GM11168 (cell line): ENCODE results near the gene INTS11.

Experiments
- in situ Hi-C: fragments of 300-500 bp; cut with MboI; formaldehyde crosslinking; loops from one replicate; pipeline ENCODE4 v1.12.0; 2022; ENCODE audit warnings: low sequenced_read_pairs; ENCODE audit not compliant: unreplicated experiment

The INTS11 gene

GRCh38 chr1:1315435-1315954 lies 9.0 kb downstream of the INTS11 start:
- in situ Hi-C loops: no loop called here

DNA sequence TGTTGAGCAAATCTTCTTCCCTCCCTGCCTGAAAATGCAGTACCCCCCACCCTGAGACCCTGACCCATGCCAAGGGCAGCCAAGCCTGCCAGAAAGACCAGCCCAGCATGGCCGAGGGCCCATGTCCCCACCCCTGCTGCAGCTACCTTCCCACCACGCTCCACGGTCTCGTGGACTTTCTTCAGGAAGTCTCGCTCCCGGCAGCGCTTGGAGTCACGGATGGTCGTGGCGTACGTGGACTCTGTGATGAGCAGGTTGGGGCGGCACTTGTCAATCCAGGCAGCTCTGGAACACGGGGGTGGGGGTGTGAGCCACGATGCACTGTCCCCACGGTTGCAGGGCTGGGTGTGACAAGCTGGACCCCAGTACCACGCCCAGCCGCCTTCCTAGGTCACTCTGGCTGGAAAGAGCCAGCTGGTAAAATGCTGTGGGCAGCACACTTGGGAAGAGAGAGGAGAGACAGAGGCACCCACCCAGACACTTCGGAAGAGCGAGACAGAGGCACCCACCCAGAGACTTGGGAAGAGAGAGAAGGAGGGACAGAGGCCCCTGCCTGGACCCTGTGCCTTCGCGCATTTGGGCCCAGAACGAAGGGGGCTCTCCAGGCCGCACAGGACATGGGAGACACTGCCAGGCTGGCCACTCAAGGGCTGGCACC lies 9.7 kb downstream of the INTS11 start:
- in situ Hi-C loops: no loop called here

DNA sequence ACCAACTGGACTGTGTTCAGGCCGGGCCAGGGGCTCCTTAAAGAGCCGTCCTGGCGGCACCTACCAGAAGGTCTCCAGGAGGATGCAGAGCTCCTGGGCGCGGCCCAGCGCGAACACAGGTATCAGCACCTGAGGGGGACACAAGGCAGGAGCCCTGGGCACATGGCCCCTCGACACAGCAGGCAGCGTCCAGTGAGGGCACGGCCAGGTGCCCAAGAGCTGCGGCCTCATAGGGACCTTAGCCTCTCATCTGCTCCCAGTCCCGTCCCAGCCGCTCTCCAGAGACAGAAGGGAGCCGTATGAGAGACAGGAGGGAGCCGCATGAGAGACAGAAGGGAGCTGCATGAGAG lies 10.2 kb downstream of the INTS11 start:
- in situ Hi-C loops: no loop called here

DNA sequence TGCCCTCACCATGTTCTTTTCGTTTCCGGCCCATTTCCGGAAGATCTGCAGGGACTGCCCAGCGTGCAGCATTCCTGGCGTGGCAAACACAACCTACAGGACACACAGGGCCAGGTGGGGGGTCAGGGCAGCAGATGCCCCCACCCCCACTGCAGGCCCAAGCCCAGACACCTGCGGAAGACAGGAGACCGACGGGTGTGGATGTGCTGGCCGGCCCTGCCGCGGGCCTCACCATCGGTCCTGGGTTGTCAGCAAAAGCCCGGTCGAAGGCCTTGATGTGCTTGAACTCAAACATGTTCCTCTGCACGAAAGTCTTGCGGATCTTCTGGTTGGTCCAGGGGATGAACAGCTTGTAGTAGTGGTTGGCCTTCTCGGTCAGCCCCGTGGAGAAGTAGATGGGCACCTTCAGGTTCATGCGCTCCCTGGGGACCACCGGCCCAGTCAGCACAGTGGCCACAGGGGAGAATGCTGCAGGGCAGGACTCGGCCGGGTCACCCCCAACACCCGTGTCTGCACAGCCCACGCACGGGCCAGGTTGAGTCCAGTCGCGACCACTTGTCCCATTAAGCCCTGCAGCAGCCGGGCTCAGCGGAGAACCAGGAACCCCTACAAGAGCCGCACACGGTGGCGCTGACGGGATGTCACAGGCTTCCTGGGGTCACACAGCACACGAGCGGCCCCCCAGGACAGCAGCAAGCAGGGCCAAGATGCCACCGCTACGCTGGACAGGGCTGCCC lies 10.8 kb downstream of the INTS11 start:
- in situ Hi-C loops: no loop called here

- in situ Hi-C loops: no loop called here
Observed at GRCh38 chr1:1312450-1313314, 11.8 kb downstream of the INTS11 start.

DNA sequence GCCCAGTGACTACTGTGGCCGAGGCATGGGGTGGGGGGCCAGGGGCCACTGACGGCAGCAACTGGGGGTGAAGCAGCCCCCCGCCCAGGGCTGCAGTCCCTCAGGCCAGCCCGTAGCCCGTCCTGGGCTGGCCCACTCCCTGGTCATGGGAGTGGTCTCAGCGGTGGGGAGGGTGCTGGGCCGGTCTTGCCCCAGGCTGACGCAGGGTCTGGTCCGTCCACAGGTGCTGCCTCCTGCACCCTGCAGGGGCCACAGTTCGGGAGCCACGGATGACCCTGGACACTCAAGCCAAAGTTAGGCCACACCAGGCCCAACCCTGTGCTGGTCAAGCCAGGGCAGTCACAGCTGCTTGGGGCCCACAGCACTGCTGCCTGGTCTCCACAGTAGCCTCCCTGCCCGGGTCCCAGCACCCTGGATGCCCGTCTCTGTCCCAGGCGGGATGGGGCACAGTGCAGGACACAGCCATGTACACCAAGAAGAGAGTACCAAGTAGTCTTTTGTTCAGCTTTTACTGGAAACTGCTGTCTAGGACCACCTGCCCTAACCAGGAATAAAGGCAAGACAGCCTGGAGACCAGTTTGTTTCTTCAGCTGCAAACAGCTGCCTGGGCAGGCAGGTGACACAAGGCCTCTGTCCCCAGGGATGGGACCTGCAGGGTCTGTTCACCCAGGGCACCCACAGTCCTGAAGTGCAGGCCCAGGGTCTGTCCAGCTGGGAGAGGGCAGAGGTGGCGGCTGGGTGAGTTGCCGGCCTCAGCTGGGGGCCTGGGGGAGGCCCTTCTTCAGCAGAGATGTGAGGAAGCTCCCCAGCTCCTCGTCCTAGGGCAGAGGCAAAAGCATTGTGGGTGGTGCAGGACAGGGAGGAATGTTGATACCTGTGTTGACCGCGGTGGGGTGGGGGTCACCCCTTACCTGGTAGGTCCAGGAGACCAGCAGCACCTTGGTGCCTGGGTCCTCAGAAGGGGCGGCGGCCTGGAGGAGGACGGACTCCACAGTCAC lies 13.1 kb downstream of the INTS11 start:
- in situ Hi-C loops: no loop called here

DNA sequence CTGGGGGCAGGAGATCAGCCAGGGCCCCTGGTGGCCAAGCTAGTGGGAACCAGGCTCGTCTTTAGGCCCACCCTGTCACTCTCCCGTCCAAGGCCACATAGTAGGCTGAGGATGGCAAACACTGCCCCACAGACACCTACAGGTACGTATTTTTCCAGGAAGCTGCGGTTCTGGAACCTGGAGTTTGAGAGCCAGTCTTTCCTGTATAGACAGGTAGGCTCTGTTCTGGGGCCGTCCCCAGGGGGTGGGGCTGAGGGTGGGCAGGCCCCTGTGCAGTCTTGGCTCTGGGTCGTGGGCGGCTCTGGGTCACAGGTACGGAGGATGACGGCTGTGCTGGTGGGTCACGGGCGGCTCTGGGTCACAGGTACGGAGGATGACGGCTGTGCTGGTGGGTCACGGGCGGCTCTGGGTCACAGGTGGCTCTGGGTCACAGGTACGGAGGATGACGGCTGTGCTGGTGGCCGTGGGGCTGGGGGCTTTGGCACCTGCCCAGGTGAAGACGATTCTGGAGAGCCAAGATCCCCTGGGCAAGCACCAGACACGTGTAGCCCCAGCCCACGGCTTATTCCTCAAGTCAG lies 13.9 kb downstream of the INTS11 start:
- in situ Hi-C loops: no loop called here

DNA sequence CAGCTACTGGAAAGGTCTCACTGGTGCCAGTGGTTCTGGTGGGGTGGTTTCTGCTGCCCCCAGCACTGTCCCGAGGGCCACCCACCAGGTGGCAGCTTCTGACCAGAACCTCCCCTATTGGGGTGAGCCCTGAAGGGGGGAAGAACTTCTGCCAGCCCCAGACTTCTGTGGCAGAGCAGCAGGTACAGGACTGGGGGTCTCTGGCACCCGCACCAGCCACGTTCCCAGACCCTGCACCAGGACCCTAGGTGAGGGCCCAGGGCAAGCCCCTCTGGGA lies 14.4 kb downstream of the INTS11 start:
- in situ Hi-C loops: no loop called here

DNA sequence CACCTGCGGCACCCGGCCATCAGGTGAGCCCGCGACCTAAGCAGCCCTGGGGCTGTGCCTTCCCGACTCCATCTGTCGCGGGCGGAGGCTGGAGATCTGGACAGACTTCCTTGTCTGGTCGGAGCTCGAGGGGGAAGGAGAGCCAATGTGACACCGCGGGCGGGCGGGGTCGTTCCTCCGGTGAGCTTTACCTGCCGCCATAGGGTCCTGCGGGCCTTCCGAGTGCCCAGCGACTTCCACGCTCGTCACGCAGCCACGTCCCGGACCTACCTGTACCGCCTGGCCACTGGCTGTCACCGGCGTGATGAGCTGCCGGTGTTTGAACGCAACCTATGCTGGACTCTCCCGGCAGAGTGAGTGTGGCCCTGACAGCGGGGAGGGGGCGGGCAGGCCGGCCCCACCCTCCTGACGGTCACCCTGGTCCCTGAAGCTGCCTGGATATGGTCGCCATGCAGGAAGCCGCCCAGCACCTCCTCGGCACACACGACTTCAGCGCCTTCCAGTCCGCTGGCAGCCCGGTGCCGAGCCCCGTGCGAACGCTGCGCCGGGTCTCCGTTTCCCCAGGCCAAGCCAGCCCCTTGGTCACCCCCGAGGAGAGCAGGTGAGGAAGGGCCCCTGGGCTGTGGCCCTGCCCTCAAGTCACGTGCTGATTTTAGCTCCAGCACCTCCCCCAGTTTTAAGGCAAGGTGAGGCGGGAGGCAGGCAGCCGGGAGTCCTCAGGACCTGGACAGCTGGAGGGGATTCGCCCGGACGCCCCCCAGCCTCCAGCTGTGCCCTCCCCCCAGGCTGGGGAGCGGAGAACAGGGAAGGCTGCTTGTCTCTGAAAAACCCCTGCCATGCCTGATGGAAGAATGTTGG lies 15.0 kb downstream of the INTS11 start:
- in situ Hi-C loops: no loop called here

- in situ Hi-C loops: no loop called here
Observed at GRCh38 chr1:1308756-1309250, 15.7 kb downstream of the INTS11 start.

DNA sequence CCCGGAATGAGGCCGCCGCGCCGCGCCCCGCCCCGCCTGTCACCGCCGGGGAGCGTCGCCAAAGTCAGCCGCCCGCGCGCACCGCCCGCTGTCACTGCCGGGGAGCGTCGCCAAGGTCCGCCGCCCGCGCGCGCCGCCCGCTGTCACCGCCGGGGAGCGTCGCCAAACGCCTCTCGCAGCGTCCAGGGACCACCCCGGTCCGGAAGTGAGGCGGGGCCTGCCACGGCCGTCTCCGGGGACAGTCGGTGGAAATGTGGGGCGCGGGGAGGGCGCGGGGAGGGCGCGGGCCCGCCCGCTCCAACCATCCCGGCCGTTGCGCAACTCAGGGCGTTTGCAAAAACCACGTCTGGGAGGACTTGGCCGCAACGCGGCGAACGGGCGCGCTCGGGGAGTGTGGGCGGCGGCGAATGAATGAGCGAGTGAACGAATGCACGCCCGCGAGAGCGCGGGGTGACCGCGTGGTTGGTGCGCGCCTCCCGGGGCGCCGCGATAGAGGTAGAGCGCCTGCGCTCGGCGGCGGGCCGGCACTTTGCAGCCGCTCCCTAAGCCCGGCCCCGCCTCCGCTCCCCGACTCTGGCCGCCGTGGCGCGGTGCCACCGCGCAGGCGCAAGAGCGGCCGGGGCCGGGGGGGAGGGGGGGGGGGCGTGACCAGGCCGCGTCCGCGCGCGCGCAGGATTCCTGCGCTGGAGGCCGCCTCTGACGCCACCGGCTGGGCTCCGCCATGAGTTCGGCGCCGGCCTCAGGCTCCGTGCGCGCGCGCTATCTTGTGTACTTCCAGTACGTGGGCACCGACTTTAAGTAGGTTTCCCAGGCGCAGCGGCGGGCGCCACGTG lies 16.3 kb downstream of the INTS11 start, which contains the start of the genes ACAP3 and PUSL1:
Gene ACAP3 (minus strand): TSS at position 8 of the 833 bp plus-strand sequence. CDS start 115 bp downstream, outside the sequence.
Gene PUSL1 (plus strand): TSS at position 675 of the 833 bp plus-strand sequence. CDS start 47 bp downstream, at position 722.
- in situ Hi-C loops: no loop called here

DNA sequence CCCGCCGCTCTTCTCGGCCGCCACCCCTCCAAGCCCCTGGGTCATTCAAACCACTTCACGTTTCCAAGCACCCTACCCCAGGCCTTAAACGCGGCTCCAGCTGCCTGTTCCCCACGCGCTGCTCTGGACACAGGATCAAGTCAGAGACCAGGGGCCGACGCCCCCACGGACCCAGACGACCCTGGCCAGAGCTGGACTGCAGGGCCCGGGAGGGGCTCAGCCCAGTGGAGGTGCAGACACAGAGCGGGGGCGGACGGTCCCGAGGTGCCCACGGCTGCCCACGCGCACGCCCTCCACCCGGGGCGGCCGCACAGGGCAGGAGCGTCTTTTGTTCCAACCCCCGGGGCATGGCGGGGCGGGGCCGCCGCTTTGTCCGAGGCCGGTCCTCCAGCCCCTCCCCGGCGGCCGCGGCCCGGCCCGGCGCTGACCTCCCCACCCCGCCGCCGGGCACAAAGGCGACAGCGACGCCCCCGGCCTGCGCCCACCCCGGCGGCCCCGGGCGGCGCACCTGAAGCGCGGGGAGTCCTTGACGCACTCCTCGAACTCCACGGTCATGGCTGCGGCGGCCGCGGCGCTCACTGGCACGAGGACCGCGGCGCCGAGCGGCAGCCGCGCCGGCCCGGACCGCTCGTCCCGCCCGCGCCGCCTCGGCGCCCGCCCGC lies 17.1 kb downstream of the INTS11 start:
- in situ Hi-C loops: no loop called here

- in situ Hi-C loops: no loop called here
Observed at GRCh38 chr1:1306661-1307260, 17.7 kb downstream of the INTS11 start.

DNA sequence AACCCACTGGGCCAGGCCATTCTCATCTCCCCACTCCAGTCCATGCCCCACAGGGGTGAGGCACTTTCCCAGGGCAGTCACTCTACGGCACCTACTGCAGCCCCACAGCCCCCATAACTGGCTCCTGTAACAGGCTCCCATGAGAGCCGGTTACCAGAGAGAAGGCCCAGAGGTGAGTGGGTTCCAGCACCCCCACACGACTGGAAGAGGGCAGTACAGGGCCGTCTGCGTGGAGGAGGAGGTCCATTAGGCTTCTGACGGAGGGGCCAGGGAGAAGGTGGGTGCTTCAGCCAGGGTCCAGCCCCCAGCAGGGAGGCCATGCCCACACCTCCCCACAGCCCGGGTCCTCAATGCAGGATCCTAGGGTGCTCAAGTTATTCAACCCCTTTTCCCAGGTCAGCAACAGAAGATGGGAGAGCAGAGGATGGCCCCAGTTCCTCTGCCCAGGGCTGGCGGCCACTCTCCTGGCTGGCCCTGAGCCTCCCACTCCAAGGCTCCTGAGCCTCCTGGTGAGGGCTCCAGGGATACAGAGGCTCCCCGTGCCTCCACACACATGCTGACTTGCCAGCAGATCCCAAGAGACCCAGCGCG lies 18.3 kb downstream of the INTS11 start:
- in situ Hi-C loops: no loop called here

DNA sequence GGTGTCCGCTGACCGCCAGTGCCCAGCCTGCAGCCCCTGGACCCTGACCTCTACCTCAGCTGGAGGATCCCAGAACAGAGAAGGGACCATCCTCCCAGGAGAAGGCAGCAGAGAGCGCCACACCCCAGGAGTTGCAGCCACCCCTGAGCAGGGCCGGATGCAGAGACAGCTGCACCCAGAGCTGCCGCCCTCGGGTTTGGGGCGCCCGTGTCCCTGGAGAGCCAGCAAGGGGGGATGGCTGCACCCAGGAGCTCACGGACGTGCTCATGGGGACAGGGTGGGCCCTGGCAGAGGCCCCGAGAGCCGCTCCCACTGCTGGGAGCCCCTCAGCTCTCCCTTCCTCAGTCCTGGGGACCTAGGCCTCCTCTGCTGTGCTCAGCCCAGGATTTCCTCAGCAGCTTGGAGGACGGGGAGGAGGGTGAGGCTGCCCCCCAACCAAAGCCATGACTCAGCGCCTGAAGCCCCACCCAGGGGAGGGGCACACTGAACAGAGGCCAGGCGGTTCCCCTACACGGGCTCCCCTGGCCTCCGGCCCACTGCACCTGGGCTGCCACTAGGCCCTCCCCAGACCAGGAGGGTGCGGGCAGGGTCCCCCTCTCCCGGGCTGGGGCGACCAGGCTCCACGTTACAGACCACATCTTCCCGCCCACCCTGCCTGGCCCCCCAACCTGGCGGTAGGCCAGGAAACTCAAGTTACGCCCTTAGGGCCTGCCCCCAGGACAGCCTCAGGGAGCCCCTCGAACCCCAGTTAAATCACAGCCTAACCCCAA lies 19.0 kb downstream of the INTS11 start:
- in situ Hi-C loops: no loop called here
